Suprapubic skin (tissue), 4 donors: ENCODE data around the gene SRPX. TPM values are rescaled to one million over a fixed set of nuclear protein-coding genes. Genes with fewer than 3 reads are reported as not detected.

ENCODE experiments used
- DNase-seq, 2 donors: peaks; one replicate each; pipeline ENCODE4 v3.0.0-alpha.2; 2019; ENCODE audit warnings: low spot score in 2 of 2
- H3K27ac ChIP-seq: fragments of 200-600 bp; sonication (generic); one replicate; pipeline ENCODE4 v1.5.1; 2019
- H3K27me3 ChIP-seq: fragments of 200-600 bp; sonication (generic); one replicate; pipeline ENCODE4 v1.5.1; 2019
- H3K36me3 ChIP-seq: fragments of 200-600 bp; sonication (generic); one replicate; pipeline ENCODE4 v1.5.1; 2019
- H3K4me1 ChIP-seq: fragments of 200-600 bp; sonication (generic); one replicate; pipeline ENCODE4 v1.5.1; 2019
- H3K4me3 ChIP-seq: fragments of 200-600 bp; sonication (generic); one replicate; pipeline ENCODE4 v1.5.1; 2019; ENCODE audit warnings: mild to moderate bottlenecking
- H3K9me3 ChIP-seq: fragments of 200-600 bp; sonication (generic); one replicate; pipeline ENCODE4 v1.5.1; 2019
- CTCF ChIP-seq, 2 donors: fragments of 200-600 bp in 1 of 2; fragments of 450-650 bp in 1 of 2; sonication (generic) in 1 of 2; IDR thresholded peaks; one replicate each; pipeline ENCODE4 v1.5.1; 2016 to 2019; ENCODE audit warnings: antibody characterized with exemption in 2 of 2, mild to moderate bottlenecking in 1 of 2, moderate library complexity in 1 of 2
- EP300 ChIP-seq: sonication (generic); formaldehyde crosslinking; IDR thresholded peaks from one replicate; pipeline ENCODE4 v1.6.1; 2017; ENCODE audit warnings: antibody characterized with exemption
- POLR2A ChIP-seq, 2 donors: fragments of 450-650 bp; IDR thresholded peaks; one replicate each; pipeline ENCODE4 v1.6.1; 2017; ENCODE audit warnings: antibody characterized with exemption in 2 of 2, mild to moderate bottlenecking in 2 of 2, moderate library complexity in 2 of 2
- POLR2AphosphoS5 ChIP-seq, 3 donors: sonication (generic); formaldehyde crosslinking; IDR thresholded peaks; one replicate each; pipeline ENCODE4 v1.6.1; 2017; ENCODE audit warnings: antibody characterized with exemption in 3 of 3
- whole genome bisulfite sequencing: methylation state at CpG from one replicate; pipeline ENCODE4 v1.1.5; 2018; 5-methylcytosine and 5-hydroxymethylcytosine counted together
- total RNA-seq, 4 donors: library from RNA; depleted of rRNA; stranded (reverse); fragments of >200 nt; gene quantifications; one replicate each; pipeline ENCODE4 v1.1.0, GENCODE V29; 2016

Gene SRPX
- total RNA-seq, 4 donors from 2014 or later = 18.4 to 46.5 (median 36.4) TPM

GRCh38 chrX:38183596-38183995 is 37.1 kb downstream of the SRPX start:
- Histone ChIP-seq H3K4me3 (no peak overlapping the region), H3K27ac (no peak overlapping the region), H3K9me3 (no peaks in the 10 kb centered on the region), H3K36me3 (no peaks in the 10 kb centered on the region), H3K27me3 (no peaks in the 10 kb centered on the region), H3K4me1 (no peaks in the 10 kb centered on the region)
- DNase-seq = no peak
- 59% methylated on average over 1 of the region's 1 CpG for WGBS
- TF ChIP-seq EP300 (no peak), POLR2A (IDR thresholded peaks at IDR 0.05) (no peak), CTCF (IDR thresholded peaks at IDR 0.05) (no peak), POLR2AphosphoS5 (IDR thresholded peaks at IDR 0.05) (no peak)

- no peaks in the 10 kb centered on the region for H3K36me3 ChIP-seq
- no peaks in the 10 kb centered on the region for H3K27me3 ChIP-seq
- H3K9me3 ChIP-seq = no peaks in the 10 kb centered on the region
- no peak overlapping the region for H3K4me3 ChIP-seq
- TF ChIP-seq POLR2AphosphoS5 (IDR thresholded peaks at IDR 0.05) = no peak
- no peak for TF ChIP-seq EP300
- TF ChIP-seq CTCF (IDR thresholded peaks at IDR 0.05) = no peak
- no peak for TF ChIP-seq POLR2A (IDR thresholded peaks at IDR 0.05)
- no peaks in the 10 kb centered on the region for H3K4me1 ChIP-seq
- DNase-seq = no peak
- 88% methylated on average over 2 of the region's 2 CpGs for WGBS
- no peak overlapping the region for H3K27ac ChIP-seq
Observed at GRCh38 chrX:38181357-38181756, 39.3 kb downstream of the SRPX start.

GRCh38 chrX:38178396-38178795 is 42.3 kb downstream of the SRPX start:
- H3K27me3 ChIP-seq = no peaks in the 10 kb centered on the region
- H3K36me3 ChIP-seq = no peaks in the 10 kb centered on the region
- whole genome bisulfite sequencing = 65% methylated on average over 2 of the region's 2 CpGs
- DNase-seq = no peak
- H3K4me1 ChIP-seq = no peaks in the 10 kb centered on the region
- no peak overlapping the region for H3K27ac ChIP-seq
- no peak for TF ChIP-seq POLR2A (IDR thresholded peaks at IDR 0.05)
- no peak for TF ChIP-seq CTCF (IDR thresholded peaks at IDR 0.05)
- no peak for TF ChIP-seq POLR2AphosphoS5 (IDR thresholded peaks at IDR 0.05)
- TF ChIP-seq EP300 = no peak
- no peak overlapping the region for H3K4me3 ChIP-seq
- no peaks in the 10 kb centered on the region for H3K9me3 ChIP-seq

- TF ChIP-seq EP300 (no peak), CTCF (IDR thresholded peaks at IDR 0.05) (peak in 1 of 2 donors; percentile 20), POLR2A (IDR thresholded peaks at IDR 0.05) (no peak)
- WGBS = 56% methylated on average over 3 of the region's 3 CpGs
- DNase-seq = no peak
Observed at GRCh38 chrX:38175139-38175538, 45.5 kb downstream of the SRPX start.

GRCh38 chrX:38172596-38172995 is 48.1 kb downstream of the SRPX start:
- no peaks in the 10 kb centered on the region for H3K4me1 ChIP-seq
- H3K36me3 ChIP-seq = no peaks in the 10 kb centered on the region
- no peak for DNase-seq
- H3K27me3 ChIP-seq = no peaks in the 10 kb centered on the region
- no peak overlapping the region for H3K4me3 ChIP-seq
- TF ChIP-seq CTCF (IDR thresholded peaks at IDR 0.05) (no peak), POLR2AphosphoS5 (IDR thresholded peaks at IDR 0.05) (no peak), POLR2A (IDR thresholded peaks at IDR 0.05) (no peak), EP300 (no peak)
- H3K9me3 ChIP-seq = no peaks in the 10 kb centered on the region
- no peak overlapping the region for H3K27ac ChIP-seq
- 75% methylated on average over 3 of the region's 3 CpGs for WGBS

More at GRCh38 chrX:38175139-38175538, 45.5 kb downstream of the SRPX start:
- Histone ChIP-seq H3K27ac (no peak overlapping the region), H3K27me3 (no peaks in the 10 kb centered on the region), H3K9me3 (no peaks in the 10 kb centered on the region), H3K4me3 (no peak overlapping the region), H3K36me3 (no peaks in the 10 kb centered on the region), H3K4me1 (no peaks in the 10 kb centered on the region)
